HS-27A (cell line): ENCODE measurements around the gene PIK3CD.
"Not testable (repeated sequence)": the region's sequence is repeated elsewhere in the genome, so short reads cannot be mapped to it uniquely, and the experiment has no call there.

Experiments used
- DNase-seq: peaks from one replicate; pipeline ENCODE4 v3.0.0-alpha.2; 2012; ENCODE audit warnings: low read depth, missing footprints

PIK3CD gene

DNA sequence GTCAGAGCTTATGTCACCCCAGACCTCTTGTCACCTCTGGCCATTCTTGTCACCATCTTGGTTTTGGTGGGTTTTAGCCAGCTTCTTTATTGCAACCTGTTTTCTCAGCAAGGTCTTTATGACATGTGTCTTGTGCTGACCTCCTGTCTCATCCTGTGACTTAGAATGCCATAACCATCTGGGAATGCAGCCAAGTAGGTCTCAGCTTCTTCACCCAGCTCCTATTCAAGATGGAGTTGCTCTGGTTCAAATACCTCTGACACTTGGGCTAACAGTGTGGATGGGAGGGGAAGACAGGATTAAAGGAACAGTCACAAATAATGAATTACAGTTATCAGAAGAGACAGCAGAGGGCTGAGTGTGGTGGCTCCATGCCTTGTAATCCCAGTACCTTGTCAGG lies 30.5 kb upstream of the PIK3CD start:
- no peak for DNase-seq

DNA sequence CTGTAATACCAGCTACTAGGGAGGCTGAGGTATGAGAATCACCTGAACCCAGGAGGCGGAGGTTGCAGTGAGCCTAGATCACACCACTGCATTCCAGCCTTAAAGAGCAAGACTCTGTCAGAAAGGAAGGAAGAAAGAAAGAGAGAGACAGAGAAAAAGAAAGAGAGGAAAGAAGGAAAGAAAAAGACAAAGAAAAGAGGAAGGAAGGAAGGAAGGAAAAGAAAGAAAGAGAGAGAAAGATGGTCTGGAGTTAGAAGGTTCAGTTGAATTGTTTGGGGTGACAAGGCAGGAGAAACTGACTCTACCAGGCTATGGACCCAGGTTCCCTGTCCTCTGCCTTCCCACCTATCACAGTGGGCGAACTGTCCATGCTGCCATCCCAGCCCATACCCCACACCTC lies 27.4 kb upstream of the PIK3CD start:
- DNase-seq, result no peak

DNA sequence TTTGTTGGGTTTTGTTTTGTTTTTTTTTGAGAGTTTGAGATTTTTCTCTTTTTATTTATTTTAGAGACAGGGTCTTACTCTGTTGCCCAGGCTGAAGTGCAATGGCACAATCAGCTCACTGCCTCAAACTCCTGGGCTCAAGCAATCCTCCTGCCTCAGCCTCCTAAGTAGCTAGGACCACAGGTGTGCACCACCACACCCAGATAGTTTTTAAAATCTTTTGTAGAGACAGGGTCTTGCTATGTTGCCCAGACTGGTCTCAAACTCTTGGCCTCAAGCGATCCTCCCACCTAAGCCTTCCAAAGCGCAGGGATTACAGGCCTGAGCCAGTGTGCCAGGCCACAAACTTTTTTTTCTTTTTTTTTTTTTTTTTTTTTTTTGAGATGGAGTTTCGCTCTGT lies 26.5 kb upstream of the PIK3CD start:
- DNase-seq, result not testable (repeated sequence)

DNA sequence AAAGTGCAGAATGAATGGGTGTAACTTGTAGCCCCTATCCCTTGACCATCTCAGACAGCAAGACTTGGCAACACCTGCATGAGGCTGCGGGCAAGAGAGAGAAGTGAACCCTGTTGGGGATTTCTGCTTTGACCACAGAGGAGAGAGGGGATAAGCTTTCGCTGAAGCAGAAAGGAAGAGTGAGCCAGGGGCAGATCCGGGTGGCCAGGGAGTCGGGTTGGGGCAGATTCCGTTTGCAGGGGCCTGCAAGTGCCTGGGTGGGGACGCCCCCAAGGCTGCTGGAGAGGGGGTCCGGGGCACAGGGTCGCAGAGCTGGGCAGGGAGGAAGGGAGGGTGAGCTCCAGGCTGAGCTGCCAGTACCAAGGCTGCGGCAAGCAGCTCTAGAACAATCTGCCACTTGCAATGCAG lies 25.3 kb upstream of the PIK3CD start:
- DNase-seq, result no peak

DNA sequence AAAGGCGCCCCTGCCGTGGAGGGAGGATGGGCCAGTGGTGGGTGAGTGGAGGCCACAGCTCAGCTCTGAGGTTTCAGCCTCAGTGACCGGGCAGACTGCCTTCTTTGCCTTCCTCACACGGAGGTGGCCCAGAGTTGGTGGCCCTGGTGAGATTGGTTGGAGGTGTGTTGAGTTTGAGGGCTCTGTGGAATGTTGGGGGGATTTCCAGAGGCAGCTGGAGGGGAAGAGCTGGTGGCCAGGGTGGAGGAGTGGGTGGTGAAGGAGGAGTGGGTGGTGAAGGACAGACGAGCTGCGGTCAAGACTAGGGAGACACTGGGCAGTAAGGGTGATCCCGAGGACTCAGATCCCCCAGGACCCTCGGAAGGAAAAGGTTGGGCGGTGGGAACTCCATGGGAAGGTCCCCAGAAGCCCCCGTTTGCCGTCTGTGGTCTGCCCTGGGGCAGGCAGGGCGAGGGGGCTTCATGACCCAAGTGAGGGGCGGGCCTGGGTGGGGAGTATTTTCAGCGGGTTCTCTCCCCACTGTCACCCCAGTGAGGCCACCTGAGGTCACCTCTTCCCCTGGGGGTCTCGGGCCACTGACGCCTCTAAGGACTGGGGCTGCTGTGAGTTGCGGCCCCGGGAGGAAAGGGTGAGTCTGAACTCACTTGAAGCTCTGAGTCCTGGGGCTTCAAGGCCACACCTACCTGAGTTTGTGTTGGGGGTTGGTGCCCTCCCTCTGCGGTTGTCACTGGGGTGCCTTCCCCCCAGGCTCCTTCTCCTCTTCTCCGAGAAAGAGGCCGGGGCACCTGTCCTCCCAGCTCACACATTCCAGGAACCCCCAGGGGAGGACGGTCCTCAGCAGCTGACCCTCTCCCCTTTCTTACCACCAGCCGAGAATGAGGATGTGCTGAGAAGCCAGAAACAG lies 22.7 kb upstream of the PIK3CD start:
- DNase-seq, result no peak

DNA sequence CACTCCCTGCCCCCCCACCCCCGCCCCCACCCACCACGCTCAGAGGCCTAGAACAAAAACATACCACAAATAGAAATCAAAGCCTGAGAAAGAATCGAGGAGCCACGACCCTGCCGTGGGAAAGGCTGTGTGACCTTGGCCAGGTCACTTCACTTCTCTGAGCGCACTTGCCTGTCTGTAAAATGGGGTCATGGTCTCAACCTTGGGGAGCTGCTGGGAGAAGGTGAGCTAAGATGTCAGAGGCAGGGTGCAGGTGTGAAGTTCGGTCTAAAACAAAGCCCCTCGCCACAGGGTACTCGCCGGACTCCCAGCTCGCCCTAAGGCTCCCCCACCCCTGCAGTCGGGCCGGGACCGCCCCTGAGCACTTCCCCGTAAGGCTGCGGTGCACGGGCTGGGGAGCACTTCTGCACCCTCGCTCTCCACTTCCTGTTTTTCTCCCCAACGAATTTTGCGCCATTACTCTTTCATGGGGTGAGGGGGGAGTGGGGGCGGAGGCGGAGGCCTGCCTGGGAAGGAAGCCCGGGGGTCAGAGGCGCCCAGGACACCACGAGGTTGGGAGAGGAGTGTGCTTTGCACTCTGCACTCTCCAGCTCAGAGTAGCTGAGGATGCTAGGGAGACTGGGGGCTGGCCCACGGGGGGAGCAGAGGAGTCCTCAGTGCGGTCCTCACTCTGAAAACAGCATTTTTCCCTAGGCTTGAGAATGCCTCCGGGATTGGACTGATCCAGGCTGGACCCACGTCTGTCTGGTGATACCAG lies 21.9 kb upstream of the PIK3CD start:
- DNase-seq, result no peak

DNA sequence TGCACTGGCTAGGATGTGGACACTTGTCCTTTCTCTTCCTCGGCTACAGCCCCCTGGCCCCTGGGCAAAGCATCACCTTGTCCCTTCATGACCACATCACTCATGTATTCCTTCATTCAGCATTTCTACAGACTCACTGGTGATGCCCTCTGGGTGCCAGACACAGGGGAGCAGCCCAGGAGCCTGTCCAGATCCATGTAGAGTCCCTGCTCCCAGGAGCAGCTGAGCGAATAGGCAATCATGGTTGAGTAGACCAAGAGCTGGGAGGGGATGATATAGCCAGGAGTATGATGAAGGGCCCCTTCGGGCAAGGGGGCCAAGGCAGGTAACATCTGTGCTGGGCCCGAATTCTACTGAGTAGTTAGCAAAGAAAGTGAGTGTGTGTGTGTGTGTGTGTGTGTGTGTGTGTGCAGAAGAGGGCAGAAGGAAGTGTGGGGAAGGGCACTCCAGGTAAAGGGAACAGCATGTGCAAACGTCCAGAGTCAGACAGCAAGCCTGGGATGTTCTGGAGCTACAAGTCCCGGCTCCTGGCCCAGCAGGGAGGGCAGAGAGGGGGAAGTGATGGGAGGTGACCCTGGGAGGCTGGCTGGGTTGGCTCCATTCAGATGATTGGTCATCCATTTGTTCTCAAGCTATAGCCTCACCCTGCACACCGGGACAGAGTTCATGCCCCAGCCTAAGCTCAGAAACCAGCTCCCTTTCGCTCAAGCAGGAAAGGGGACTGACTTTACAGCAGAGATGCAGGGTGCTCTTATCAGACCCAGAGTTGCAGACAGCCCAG lies 21.0 kb upstream of the PIK3CD start:
- no peak for DNase-seq

DNA sequence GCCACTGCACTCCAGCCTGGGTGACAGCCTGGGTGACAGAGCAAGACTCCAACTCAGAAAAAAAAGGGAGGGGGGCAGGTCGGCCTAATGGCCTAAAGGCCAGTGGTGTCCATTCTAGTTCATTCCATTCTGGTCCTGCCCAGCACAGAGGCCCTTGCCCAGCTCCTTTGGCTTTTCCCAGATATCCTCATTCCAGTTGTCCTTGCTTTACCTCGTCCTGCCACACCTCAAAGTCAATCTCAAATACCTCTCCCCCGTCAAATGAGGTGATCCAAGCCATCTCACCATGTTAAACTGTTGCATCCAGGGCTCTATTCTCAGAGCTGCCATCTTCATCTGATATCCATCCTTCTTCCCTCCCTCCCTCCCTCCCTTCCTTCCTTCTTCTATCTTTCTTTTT lies 19.9 kb upstream of the PIK3CD start:
- no peak for DNase-seq

DNA sequence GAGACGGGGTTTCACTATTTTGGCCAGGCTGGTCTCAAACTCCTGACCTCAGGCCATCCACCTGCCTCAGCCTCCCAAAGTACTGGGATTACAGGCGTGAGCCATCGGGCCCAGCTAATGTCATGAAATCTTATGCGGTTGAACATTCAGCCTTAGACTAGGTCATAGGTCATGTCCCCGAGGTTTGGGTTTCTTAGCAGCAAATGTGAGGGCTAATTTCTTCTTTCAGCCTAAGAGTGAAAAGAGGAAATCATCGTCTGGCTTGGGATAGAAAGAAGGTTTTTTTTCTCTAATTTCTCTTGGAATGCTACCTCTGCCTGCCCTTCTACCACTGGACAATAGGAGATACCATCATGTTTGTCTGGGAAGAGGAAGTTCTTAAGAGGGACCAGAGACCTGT lies 18.0 kb upstream of the PIK3CD start:
- DNase-seq, result no peak

DNA sequence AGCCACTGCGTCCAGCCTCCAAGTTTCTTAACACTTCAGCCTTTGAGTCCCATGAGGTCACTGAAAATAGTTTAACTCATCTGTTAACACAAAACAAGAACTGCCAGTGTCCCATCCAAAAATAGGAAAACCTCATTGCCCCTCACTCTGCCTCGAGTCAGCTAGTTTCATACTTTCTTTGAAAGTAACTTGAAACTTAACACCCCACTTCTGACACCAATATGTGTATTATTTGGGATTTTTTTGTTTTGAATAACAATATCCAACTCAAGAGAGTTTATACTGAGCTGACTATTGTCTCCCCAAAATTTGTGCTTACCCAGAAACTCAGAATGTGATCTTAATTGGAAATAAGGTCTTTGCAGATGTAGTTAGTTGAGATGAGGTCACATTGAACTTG lies 16.9 kb upstream of the PIK3CD start:
- DNase-seq, result no peak

DNA sequence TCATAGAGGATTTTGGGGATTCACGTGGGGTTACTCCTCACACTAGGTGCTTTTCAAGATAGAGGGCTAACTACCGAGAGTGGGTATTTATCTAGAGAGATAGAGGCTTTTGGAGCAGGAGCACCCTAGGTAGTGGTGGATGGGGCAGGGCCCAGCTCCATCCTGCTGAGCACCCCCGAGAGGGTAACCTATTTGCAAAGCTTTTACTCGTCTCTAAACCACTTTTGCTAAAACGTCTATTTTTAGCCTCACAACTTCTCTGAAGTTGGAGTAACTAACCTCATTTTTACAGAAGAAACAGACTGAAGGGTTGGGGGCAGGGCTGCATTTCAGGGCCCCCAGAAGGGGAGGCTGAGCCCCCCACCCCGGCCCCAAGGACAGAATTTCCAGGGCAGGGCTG lies 12.3 kb upstream of the PIK3CD start:
- no peak for DNase-seq

DNA sequence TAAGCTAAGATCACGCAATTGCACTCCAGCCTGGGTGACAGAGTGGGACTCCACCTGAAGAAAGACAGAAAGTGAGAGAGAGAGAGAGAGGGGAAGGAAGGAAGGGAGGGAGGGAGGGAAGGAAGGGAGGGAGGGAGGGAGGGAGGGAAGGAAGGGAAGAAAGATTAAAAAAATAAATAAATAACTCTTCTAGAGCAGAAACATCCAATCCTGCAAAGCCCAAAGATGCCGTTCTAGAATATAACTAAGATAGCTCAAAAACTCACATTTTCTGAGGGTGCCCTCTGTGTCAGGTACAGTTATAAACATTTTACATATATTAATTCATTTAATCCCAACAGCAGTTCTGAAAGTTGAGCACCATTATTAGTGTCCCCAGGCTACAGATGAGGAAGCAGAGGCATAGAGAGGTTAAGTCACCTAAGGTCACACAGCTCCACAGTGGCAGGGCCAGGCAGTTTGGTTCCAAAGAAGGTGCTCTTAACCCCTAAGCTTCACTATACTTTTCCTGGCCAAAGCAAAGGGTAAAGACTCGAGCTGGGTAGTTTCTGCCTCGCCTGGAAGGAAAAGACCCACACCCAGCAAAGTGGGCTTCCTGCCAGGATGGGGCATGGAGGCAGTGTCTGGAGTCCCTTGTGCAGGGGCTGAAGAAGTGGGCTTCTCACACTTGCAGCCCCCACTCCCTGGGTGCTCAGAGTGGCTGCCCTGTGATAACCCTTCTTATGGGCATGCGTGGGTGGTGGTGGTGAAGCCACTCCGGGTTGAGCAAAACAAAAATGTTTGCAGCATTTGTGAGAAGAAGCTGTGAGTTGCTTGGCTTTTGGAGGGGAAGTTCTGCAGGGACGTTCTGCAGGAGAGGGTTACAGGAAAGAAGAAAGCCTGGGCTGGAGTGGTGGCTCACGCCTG lies 7.9 kb upstream of the PIK3CD start:
- DNase-seq, result no peak

DNA sequence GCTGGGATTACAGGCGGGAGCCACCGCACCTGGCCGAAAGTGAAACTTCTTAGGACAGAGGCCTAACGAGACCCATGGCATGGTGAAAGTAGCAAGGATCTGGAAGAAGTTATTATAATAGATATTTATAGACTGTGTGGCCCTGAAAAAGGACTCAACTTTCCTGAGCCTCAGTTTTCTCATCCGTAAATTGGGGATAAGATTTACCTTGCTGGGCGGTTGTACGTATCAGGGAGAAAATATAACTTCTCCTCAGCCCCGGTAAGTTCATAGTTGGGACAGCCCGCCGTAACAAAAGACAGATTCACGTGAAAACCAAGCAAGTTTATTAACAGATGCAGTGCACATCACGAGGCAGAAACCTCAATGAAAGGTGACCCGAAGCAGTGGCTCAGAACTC lies 5.5 kb upstream of the PIK3CD start:
- DNase-seq, result no peak

DNA sequence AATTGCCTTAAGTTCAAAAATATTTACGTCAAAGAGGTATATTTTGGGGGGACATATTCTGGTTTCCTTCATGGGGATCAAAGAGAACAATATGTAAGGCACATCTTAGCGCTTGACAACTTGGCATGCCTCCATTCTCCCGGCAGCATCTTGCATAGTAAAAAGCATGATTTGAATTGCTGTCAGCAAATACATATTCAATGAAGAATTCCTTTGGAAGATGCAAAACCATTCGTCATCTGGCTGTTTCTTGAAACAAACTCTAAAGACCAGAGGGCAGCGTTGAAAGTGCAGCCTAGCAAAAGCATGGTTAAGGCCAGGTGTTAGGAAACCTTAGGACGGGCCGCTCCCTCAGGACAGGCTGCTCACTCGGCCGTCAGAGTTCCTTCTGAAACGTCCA lies 3.4 kb upstream of the PIK3CD start:
- no peak for DNase-seq

DNA sequence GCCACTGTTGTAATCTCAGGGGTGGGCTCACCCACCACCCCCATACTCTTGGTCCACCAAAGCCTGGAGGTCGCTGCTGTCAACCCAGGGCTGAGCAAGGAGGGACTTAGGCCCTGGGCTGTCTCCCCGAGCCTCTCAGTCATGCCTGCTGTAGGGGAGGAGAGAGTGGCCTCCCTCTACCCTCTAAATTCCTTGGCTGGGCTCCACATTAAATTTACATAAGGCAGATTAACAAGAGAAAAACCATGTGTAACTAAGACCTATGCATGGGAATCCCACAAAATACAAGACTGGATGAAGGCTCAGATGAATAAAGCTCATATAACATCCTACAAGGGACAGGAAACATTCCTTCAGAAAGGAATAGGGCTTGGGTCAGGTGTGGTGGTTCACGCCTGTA lies 1.8 kb upstream of the PIK3CD start:
- no peak for DNase-seq

DNA sequence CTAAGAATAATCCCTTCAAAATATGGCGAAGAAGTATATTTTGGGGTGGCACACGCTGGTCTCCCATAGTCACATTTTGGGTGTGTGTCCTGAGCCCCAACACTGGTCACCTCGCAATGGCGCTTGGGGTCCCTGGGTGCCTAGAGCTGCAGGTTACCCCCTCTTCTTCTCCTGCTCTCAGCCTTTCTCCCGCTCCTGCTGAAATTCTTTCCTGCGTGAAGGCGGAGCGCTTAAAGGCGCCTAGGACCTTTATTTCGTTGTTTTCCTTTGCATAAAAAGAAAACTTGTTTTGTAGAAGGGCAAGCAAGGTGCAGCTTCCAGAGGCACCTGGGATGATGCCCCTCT lies 339 bp upstream of the PIK3CD start:
- DNase-seq, result no peak

DNA sequence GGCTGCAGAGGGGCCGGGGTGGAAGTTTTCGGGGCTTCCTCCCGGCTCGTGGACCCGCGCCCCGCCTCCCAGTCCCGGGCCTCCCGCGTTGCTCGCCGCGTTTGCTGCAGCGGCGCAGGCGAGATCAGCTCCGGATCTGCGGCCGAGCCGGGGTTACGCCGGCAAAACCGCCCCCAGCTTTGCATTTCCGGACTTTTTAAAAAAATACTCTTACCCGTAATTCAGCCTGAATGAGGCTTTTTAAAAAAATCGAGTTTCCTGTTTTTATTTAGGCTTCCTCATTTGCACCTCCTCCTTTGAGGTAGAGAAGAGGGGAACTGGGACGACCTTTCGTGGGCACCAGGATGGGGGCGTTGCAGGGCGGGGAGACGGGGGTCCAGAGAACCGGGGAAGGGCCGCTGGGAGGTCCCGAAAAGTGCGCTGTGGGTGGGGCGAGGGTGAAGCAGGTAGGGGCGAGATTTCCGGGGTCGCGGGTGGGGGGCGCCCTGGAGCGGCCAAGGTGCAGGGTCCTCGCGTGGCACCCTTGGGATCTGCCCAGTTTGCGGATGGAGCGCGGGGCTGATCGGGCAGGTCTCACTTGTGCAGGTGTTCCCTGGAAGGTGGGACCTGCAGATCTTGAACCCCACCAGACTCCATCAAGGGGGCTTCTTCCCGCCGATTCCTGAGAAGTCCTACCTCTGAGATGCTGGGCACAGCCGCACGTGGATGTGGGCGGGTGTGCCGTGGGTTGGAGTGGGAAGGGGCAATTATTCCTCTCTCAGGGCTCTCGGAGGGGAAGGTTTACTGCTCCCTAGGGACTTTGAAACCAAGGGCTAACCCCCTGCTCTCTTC lies 1.1 kb downstream of the PIK3CD start:
- no peak for DNase-seq

DNA sequence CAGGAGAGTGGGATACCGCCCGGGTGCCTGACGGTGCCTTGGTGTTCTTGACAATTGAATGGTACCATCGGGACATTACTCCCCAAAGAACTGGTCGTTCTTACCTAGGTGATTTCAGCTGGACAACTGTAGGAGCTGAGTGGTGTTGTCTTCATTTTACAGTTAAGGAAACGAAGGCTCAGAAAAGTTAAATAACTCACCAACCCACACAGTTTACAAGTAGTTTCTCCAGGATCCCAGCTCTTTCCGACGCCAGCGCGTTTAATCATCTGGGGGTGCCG lies 1.6 kb downstream of the PIK3CD start:
- DNase-seq, result no peak

DNA sequence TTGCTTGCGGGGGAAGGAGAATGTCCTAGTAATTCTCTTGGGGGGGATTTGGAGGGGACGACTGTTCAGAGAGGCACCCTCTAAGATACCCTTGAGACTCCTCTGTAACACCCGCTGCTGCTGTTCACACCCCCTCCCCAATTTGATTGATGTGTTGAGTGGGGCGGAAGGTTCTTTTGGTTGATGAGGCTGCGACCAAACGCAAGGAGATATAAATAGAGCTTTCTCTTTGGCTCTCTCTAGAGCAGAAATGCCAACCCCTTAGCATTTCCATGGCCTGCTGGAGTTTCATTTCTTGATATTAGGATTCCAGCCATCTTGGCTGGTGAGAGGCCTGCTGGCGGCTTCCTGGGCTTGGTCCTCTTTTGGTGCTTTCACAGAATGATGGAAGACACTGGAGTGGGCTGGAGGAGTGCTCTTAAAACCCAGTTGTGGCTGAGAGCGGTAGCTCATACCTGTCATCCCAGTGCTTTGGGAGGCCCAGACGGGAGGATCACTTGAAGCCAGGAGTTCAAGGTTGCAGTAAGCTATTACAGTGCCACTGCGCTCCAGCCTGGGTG lies 2.0 kb downstream of the PIK3CD start:
- no peak for DNase-seq

DNA sequence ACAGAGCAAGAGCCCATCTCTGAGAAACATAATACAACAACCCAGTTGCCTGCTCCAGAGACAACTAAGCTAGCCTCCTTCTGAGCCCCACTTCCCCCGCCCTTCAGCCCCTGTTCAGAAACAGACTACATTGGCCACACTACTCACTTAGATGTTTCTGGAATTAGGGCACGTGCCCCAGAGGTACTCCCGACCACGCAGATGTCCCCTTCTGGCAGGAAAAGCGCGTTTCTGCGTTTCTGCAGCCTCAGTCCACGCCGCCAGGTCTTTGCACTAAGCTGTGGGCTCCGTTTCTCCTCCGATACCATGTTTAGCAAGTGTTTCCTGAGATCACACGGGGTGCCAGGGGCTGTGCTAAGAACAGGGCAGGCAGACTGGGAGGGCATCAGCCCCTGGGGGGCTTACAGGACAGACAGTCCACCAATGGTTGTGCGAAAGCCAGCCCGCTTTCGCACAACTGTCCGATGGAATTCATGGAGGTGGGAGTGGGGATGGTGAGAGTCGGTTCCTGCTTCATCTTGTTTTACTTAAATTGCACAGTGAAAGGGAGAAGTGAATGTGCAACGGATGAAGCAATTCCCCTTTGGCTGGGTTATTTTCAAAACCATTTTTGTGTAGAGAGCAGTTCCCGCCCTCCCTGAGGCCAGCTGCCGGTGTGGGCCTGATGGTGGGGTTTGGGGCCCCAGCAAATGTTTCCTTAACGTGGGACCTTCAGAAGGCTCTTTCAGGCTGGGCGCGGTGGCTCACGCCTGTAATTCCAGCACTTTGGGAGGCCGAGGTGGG lies 2.7 kb downstream of the PIK3CD start:
- DNase-seq, result no peak
